Measurements from ENCODE around the gene ARAP1.

DNA sequence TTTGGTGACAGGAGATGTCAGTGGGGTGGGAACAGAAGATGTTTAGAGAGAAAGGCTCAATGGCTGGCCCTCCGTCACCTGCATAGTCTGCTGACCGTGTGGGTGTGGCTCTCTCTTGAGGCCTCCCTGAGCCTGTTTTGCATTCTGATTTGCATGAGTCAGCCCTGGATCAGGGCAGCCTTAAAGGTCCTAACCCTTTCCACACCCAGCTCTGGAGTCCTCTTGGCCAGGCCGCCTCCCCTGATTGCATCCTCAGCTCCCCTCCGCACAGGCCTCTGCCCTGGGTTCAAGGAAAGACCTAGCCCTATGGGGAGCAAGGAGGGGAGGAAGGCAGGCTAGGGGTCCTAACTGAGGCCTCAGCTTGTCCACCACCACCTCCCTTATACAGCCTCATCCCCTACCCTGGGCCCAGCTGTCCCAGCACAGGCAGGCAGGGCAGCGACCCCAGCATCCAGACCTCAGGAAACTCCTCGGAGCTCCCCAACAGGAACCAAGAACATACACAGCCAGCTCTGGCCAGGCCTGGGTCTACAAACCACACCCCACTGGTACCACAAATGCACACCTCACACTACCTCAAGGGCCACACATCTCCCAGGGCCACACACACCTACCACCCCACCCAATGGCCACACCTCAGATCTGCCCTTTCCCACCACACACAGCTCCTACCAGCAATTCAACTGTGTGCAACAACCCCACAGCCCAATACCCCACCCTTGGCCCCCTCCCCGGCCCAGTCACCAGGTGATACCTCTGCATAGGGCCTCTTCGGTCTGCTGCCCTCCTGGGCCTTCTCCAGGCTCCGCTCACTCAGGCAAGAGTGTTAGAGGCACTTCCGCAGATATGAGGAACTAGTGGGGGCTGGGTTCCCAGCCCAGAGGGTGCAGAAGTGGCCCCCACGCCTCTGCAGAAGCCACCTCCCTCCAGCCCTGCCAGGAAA lies 13.7 kb downstream of the ARAP1 start:
- TF ChIP-seq, protein P1, sequence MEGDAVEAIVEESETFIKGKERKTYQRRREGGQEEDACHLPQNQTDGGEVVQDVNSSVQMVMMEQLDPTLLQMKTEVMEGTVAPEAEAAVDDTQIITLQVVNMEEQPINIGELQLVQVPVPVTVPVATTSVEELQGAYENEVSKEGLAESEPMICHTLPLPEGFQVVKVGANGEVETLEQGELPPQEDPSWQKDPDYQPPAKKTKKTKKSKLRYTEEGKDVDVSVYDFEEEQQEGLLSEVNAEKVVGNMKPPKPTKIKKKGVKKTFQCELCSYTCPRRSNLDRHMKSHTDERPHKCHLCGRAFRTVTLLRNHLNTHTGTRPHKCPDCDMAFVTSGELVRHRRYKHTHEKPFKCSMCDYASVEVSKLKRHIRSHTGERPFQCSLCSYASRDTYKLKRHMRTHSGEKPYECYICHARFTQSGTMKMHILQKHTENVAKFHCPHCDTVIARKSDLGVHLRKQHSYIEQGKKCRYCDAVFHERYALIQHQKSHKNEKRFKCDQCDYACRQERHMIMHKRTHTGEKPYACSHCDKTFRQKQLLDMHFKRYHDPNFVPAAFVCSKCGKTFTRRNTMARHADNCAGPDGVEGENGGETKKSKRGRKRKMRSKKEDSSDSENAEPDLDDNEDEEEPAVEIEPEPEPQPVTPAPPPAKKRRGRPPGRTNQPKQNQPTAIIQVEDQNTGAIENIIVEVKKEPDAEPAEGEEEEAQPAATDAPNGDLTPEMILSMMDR (IDR thresholded peaks at IDR 0.05): no peak
- no peak for TF ChIP-seq POLR2AphosphoS5 (IDR thresholded peaks at IDR 0.05)
